H1 (cell line): ENCODE data around the gene BRME1. TPM values are rescaled to one million over a fixed set of nuclear protein-coding genes. Genes with fewer than 3 reads are reported as not detected.

Experiments used
- CTCF ChIA-PET: fragments of 300-600 bp; sonication (Branson Sonifier 250); formaldehyde crosslinking; loops from one replicate; lab custom pipeline; 2021; ENCODE audit not compliant: partially characterized antibody; lab: Charles Lee
- POLR2A ChIA-PET: fragments of 300-600 bp; sonication (Branson Sonifier 250); formaldehyde crosslinking; loops from one replicate; lab custom pipeline; 2021; ENCODE audit warnings: inconsistent platforms; ENCODE audit not compliant: partially characterized antibody; lab: Charles Lee
- DNase-seq, 2 experiments: peaks; one replicate each; pipeline versions ENCODE4 v3.0.0 to v3.0.0-alpha.2; 2010 to 2022; ENCODE audit warnings: low spot score in 2 of 2, low read depth in 1 of 2, mixed read lengths in 1 of 2
- FAIRE-seq: peaks from 2 replicates; lab custom pipeline; 2011; peaks lifted over from hg19 to GRCh38; lab: Jason Lieb, UNC
- H2AFZ ChIP-seq: 2 replicates; pipeline ENCODE4 v1.8.1; 2012; ENCODE audit warnings: low read length, inconsistent platforms
- H2AK5ac ChIP-seq: 2 replicates; pipeline ENCODE4 v1.6.1; 2013; ENCODE audit warnings: low read depth, low read length
- H2BK120ac ChIP-seq: replicated peaks from 2 replicates; pipeline ENCODE3; 2013; ENCODE audit warnings: low read depth, low read length, inconsistent platforms
- H2BK12ac ChIP-seq: 2 replicates; pipeline ENCODE4 v1.6.1; 2013; ENCODE audit warnings: low read depth, low read length
- H2BK15ac ChIP-seq: 2 replicates; pipeline ENCODE4 v1.6.1; 2013; ENCODE audit warnings: low read length
- H2BK20ac ChIP-seq: 2 replicates; pipeline ENCODE4 v1.6.1; 2013; ENCODE audit warnings: low read length
- H2BK5ac ChIP-seq: 2 replicates; pipeline ENCODE4 v1.6.1; 2013; ENCODE audit warnings: low read depth, low read length
- H3K14ac ChIP-seq: 2 replicates; pipeline ENCODE4 v1.6.1; 2013; ENCODE audit warnings: inconsistent platforms; ENCODE audit not compliant: insufficient read length
- H3K18ac ChIP-seq: 2 replicates; pipeline ENCODE4 v1.6.1; 2013; ENCODE audit warnings: low read length; ENCODE audit errors: extremely low read depth
- H3K23ac ChIP-seq: 2 replicates; pipeline ENCODE4 v1.6.1; 2013; ENCODE audit warnings: inconsistent platforms; ENCODE audit not compliant: insufficient read length
- H3K23me2 ChIP-seq: 2 replicates; pipeline ENCODE4 v1.6.1; 2013; ENCODE audit warnings: low read depth, low read length
- H3K27ac ChIP-seq: 2 replicates; pipeline ENCODE4 v1.6.1; 2011; ENCODE audit warnings: low read depth, low read length, inconsistent platforms
- H3K27me3 ChIP-seq, 4 experiments: replicated peaks in 1 of 4; 1 replicate in 1 of 4; 2 replicates in 3 of 4; pipeline versions ENCODE4 v1.6.1 to v1.8.1; 2011 to 2013; ENCODE audit warnings: low read length in 3 of 4, mild to moderate bottlenecking in 3 of 4, inconsistent platforms in 2 of 4, mixed read lengths in 2 of 4, moderate library complexity in 1 of 4; ENCODE audit not compliant: control insufficient read depth in 3 of 4, insufficient read depth in 3 of 4; ENCODE audit errors: extremely low read depth in 1 of 4
- H3K36me3 ChIP-seq, 4 experiments: 2 replicates each; pipeline versions ENCODE4 v1.6.1 to v1.8.1; 2011 to 2013; ENCODE audit warnings: mild to moderate bottlenecking in 4 of 4, low read length in 3 of 4, moderate library complexity in 2 of 4, control low read depth in 1 of 4, inconsistent platforms in 1 of 4; ENCODE audit not compliant: insufficient read depth in 4 of 4, control insufficient read depth in 2 of 4
- H3K4ac ChIP-seq: replicated peaks from 2 replicates; pipeline ENCODE3; 2013; ENCODE audit warnings: low read length, low read depth, mixed read lengths, inconsistent platforms; ENCODE audit not compliant: insufficient read length
- H3K4me1 ChIP-seq, 4 experiments: replicated peaks in 1 of 4; 1 replicate in 1 of 4; 2 replicates in 3 of 4; pipeline versions ENCODE4 v1.6.1 to v1.8.1; 2011 to 2013; ENCODE audit warnings: low read length in 3 of 4, inconsistent platforms in 2 of 4, mixed read lengths in 1 of 4; ENCODE audit not compliant: insufficient read depth in 4 of 4, control insufficient read depth in 3 of 4
- H3K4me2 ChIP-seq, 2 experiments: 2 replicates each; pipeline versions ENCODE4 v1.6.1 to v1.8.1; 2011 to 2013; ENCODE audit warnings: low read depth in 2 of 2, low read length in 2 of 2, control low read depth in 1 of 2, inconsistent platforms in 1 of 2, mild to moderate bottlenecking in 1 of 2; ENCODE audit not compliant: insufficient read depth in 1 of 2
- H3K4me3 ChIP-seq, 4 experiments: fragments of 200-600, 300-600 bp in 1 of 4; sonication (generic), shearing (Covaris generic), sonication (Bioruptor Twin) in 1 of 4; 2 replicates each; pipeline versions ENCODE4 v1.5.1 to v1.8.1; 2011 to 2016; ENCODE audit warnings: low read length in 4 of 4, low read depth in 3 of 4, control low read depth in 2 of 4, inconsistent platforms in 2 of 4, mild to moderate bottlenecking in 2 of 4, mixed read lengths in 1 of 4, moderate library complexity in 1 of 4; ENCODE audit not compliant: insufficient read depth in 2 of 4; ENCODE audit errors: extremely low read depth in 1 of 4
- H3K56ac ChIP-seq: replicated peaks from 2 replicates; pipeline ENCODE3; 2013; ENCODE audit warnings: low read depth, mild to moderate bottlenecking, mixed read lengths, low read length, inconsistent platforms; ENCODE audit not compliant: insufficient read length
- H3K79me1 ChIP-seq: 2 replicates; pipeline ENCODE4 v1.6.1; 2013; ENCODE audit warnings: low read depth, low read length, control low read depth
- H3K79me2 ChIP-seq, 2 experiments: 2 replicates each; pipeline versions ENCODE4 v1.6.1 to v1.8.1; 2012 to 2013; ENCODE audit warnings: low read length in 2 of 2, mild to moderate bottlenecking in 2 of 2, inconsistent platforms in 1 of 2; ENCODE audit not compliant: insufficient read depth in 2 of 2, control insufficient read depth in 1 of 2
- H3K9ac ChIP-seq, 4 experiments: replicated peaks in 1 of 4; 1 replicate in 1 of 4; 2 replicates in 3 of 4; pipeline versions ENCODE4 v1.6.1 to v1.8.1; 2011 to 2013; ENCODE audit warnings: low read depth in 3 of 4, low read length in 3 of 4, control low read depth in 2 of 4, mild to moderate bottlenecking in 2 of 4, moderate library complexity in 2 of 4, inconsistent platforms in 1 of 4; ENCODE audit errors: extremely low read depth in 1 of 4
- H3K9me3 ChIP-seq, 2 experiments: 2 replicates each; pipeline versions ENCODE4 v1.6.1 to v1.8.1; 2012 to 2013; ENCODE audit warnings: mild to moderate bottlenecking in 2 of 2, moderate library complexity in 2 of 2, control low read depth in 1 of 2, inconsistent platforms in 1 of 2, low read depth in 1 of 2, low read length in 1 of 2, mixed read lengths in 1 of 2; ENCODE audit not compliant: insufficient read depth in 2 of 2
- H4K20me1 ChIP-seq, 2 experiments: replicated peaks in 1 of 2; 2 replicates each; pipeline versions ENCODE3 to v1.8.1; 2011 to 2013; ENCODE audit warnings: inconsistent platforms in 2 of 2, low read length in 2 of 2, mild to moderate bottlenecking in 1 of 2; ENCODE audit not compliant: insufficient read depth in 2 of 2, control insufficient read depth in 1 of 2
- H4K5ac ChIP-seq: 2 replicates; pipeline ENCODE4 v1.6.1; 2013; ENCODE audit warnings: low read length, low read depth, mixed read lengths, inconsistent platforms; ENCODE audit not compliant: insufficient read length
- H4K8ac ChIP-seq: 2 replicates; pipeline ENCODE4 v1.8.0; 2013; ENCODE audit warnings: mild to moderate bottlenecking, moderate library complexity, low read length, inconsistent platforms; ENCODE audit not compliant: insufficient read depth; ENCODE audit errors: extremely low read depth
- H4K91ac ChIP-seq: replicated peaks from 2 replicates; pipeline ENCODE3; 2013; ENCODE audit warnings: low read length, mixed read lengths, inconsistent platforms; ENCODE audit not compliant: insufficient read length
- ATF2 ChIP-seq: IDR thresholded peaks from 2 replicates; pipeline ENCODE4 v1.6.1; 2012; ENCODE audit warnings: low read length, inconsistent platforms
- CBX5 ChIP-seq: fragments of 300-800, 300-1000 bp; sonication (generic); IDR thresholded peaks from 2 replicates; pipeline ENCODE4 v1.7.1; 2016; ENCODE audit warnings: antibody characterized with exemption, low read length, low read depth
- CTBP2 ChIP-seq: IDR thresholded peaks from 2 replicates; pipeline ENCODE4 v1.7.0; 2011; ENCODE audit warnings: borderline replicate concordance, mild to moderate bottlenecking, moderate library complexity, mixed read lengths, low read length; ENCODE audit not compliant: insufficient read depth, insufficient read length
- E2F6 ChIP-seq: IDR thresholded peaks from 2 replicates; pipeline ENCODE4 v1.6.1; 2012; ENCODE audit warnings: inconsistent platforms
- GTF2F1 ChIP-seq: IDR thresholded peaks from 2 replicates; pipeline ENCODE4 v1.6.1; 2012; ENCODE audit warnings: low read depth, low read length, improper control_type of control experiment, borderline replicate concordance
- KDM1A ChIP-seq: fragments of 200-600, 300-600 bp; sonication (generic); IDR thresholded peaks from 2 replicates; pipeline ENCODE4 v1.7.1; 2016; ENCODE audit warnings: mild to moderate bottlenecking, low read length, borderline replicate concordance
- MAFK ChIP-seq: IDR thresholded peaks from 2 replicates; pipeline ENCODE4 v1.6.1; 2012; ENCODE audit warnings: low read depth, mild to moderate bottlenecking, improper control_type of control experiment, low read length
- SUZ12 ChIP-seq: fragments of 200-600 bp; sonication (generic); IDR thresholded peaks from 2 replicates; pipeline ENCODE4 v1.6.1; 2012; ENCODE audit warnings: mild to moderate bottlenecking, inconsistent platforms, low read length, moderate library complexity, mixed read lengths
- TBP ChIP-seq: IDR thresholded peaks from 2 replicates; pipeline ENCODE4 v1.6.1; 2011; ENCODE audit warnings: low read depth, low read length, improper control_type of control experiment
- TCF12 ChIP-seq: IDR thresholded peaks from 2 replicates; pipeline ENCODE4 v1.6.1; 2011; ENCODE audit warnings: low read depth, mild to moderate bottlenecking, low read length
- WGBS, 2 experiments: shearing (Covaris generic) in 1 of 2; methylation state at CpG; one replicate each; pipeline versions ENCODE4 v1.1.6 to v1.1.7; 2013 to 2015; ENCODE audit warnings: low lambda C conversion rate in 2 of 2, mixed read lengths in 2 of 2, inconsistent platforms in 1 of 2, low coverage in 1 of 2, missing lambda C conversion rate in 1 of 2; ENCODE audit not compliant: insufficient replicate concordance in 2 of 2, insufficient coverage in 1 of 2, insufficient read length in 1 of 2; ENCODE audit errors: extremely low coverage in 1 of 2, missing lambda C conversion rate in 1 of 2; 5-methylcytosine and 5-hydroxymethylcytosine counted together
- polyA plus RNA-seq, 7 experiments: library from polyadenylated mRNA; depleted of rRNA in 3 of 7; stranded (reverse) in 5 of 7; unstranded in 2 of 7; fragments of >200 nt in 5 of 7; fragments of 200-250 nt in 2 of 7; gene quantifications; 1 replicate in 5 of 7; 2 replicates in 1 of 7; 4 replicates in 1 of 7; pipeline versions ENCODE4 v1.2.1 to v1.2.3, GENCODE V29; 2011 to 2013; ENCODE audit warnings: missing spikeins in 2 of 7, mixed read lengths in 2 of 7
- total RNA-seq: library from RNA; stranded (reverse); fragmentation: NEBNext Ultra II Directional; extraction: Animal tissue kit (Norgen Biotek cat#: 25700); gene quantifications from 2 replicates; pipeline ENCODE4 v1.2.1, GENCODE V29; 2021

Gene BRME1
- total and polyA plus RNA-seq, 2 of the 8 experiments (the other 6 are each of a cell fraction or from before 2014, with no cell fraction given): 4.6 to 4.7 TPM

GRCh38 chr19:13909430-13909829 is 3.5 kb upstream of the BRME1 start:
- H2BK120ac ChIP-seq: no peak overlapping the region
- H2AFZ ChIP-seq: no peak overlapping the region
- no peaks in the 10 kb centered on the region for H3K79me2 ChIP-seq
- H3K4me1 ChIP-seq: peaks cover 0 to 6% (median under 1%) of the 10 kb centered on the region in 4 experiments; a peak in 2 of 7 replicates
- 88% methylated on average over 2 of the region's 2 CpGs; no CpG with 5 or more reads in 1 of the 2 experiments for WGBS, 2 experiments
- peaks cover 8% of the 10 kb centered on the region; the same call in 1 of the 2 replicates for H3K23me2 ChIP-seq
- H3K9me3 ChIP-seq: no peaks in the 10 kb centered on the region
- H3K56ac ChIP-seq: no peak overlapping the region
- H3K4me3 ChIP-seq: no peak overlapping the region
- no peak overlapping the region for H4K91ac ChIP-seq
- DNase-seq (no peak), FAIRE-seq (no peak)
- no peak overlapping the region for H2BK15ac ChIP-seq
- ChIA-PET CTCF (interaction anchor here (0.6 to 2.3 kb wide), 7 partner anchors 9 to 66 kb away, joined by 3 to 10 read pairs (median 3); no protein-coding TSS in a partner anchor), POLR2A (interaction anchor here (0.6 to 1.2 kb wide), 2 partner anchors 16 to 197 kb away, joined by 3 read pairs; no protein-coding TSS in a partner anchor)
- H4K20me1 ChIP-seq: no peaks in the 10 kb centered on the region
- peaks cover 3% of the 10 kb centered on the region; the same call in 1 of the 2 replicates for H3K79me1 ChIP-seq
- H2BK5ac ChIP-seq: no peak overlapping the region
- no peak overlapping the region for H4K5ac ChIP-seq
- no peak overlapping the region for H3K18ac ChIP-seq
- H3K23ac ChIP-seq: no peak overlapping the region
- peaks cover 0 to 4% (median 3%) of the 10 kb centered on the region in 4 experiments; a peak in 3 of 7 replicates for H3K27me3 ChIP-seq
- H3K27ac ChIP-seq: no peak overlapping the region
- no peak overlapping the region for H2BK12ac ChIP-seq
- no peak overlapping the region for H4K8ac ChIP-seq
- no peak overlapping the region for H3K14ac ChIP-seq
- H3K9ac ChIP-seq: no peak overlapping the region
- peaks cover 2 to 15% (median 6%) of the 10 kb centered on the region in 4 experiments; a peak in 5 of 8 replicates for H3K36me3 ChIP-seq
- no peak overlapping the region for H2AK5ac ChIP-seq
- H3K4ac ChIP-seq: no peak overlapping the region
- no peak overlapping the region for H2BK20ac ChIP-seq
- no peak overlapping the region for H3K4me2 ChIP-seq
- TF ChIP-seq SUZ12 (no peak), KDM1A (no peak), CBX5 (no peak), MAFK (no peak), ATF2 (no peak), E2F6 (no peak), GTF2F1 (no peak), TBP (no peak), CTBP2 (no peak), TCF12 (no peak)
